Activated T-helper 17 cell treated with anti-CD3 and anti-CD28 coated beads, Interleukin-2, amount 50 U/mL, for 72 hours (primary cell): ENCODE results near the gene TECPR1. TPM values are rescaled to one million over a fixed set of nuclear protein-coding genes. Genes with fewer than 3 reads are reported as not detected.

Experiments used
- ATAC-seq: fragments of 150-1000 bp; cut with Tn5 transposase; replicated peaks from 2 replicates; pipeline ENCODE4 v1.10.0; 2021; ENCODE audit warnings: mild to moderate bottlenecking, moderate library complexity
- H3K27ac Mint-ChIP-seq: one replicate; pipeline ENCODE4 v1.8.0; 2022; ENCODE audit warnings: mixed read lengths
- H3K27me3 Mint-ChIP-seq: one replicate; pipeline ENCODE4 v1.8.0; 2022; ENCODE audit warnings: mixed read lengths
- H3K36me3 Mint-ChIP-seq: one replicate; pipeline ENCODE4 v1.8.0; 2022; ENCODE audit warnings: low read depth, mild to moderate bottlenecking, mixed read lengths
- H3K4me1 Mint-ChIP-seq: one replicate; pipeline ENCODE4 v1.8.0; 2022; ENCODE audit warnings: mixed read lengths
- H3K4me3 Mint-ChIP-seq: one replicate; pipeline ENCODE4 v1.8.0; 2022; ENCODE audit warnings: mild to moderate bottlenecking, mixed read lengths
- H3K9me3 Mint-ChIP-seq: one replicate; pipeline ENCODE4 v1.8.0; 2022; ENCODE audit warnings: mixed read lengths
- total RNA-seq, 2 donors: library from RNA; stranded (reverse); gene quantifications; one replicate each; pipeline ENCODE4 v1.2.3, GENCODE V29; 2022

The TECPR1 gene
- total RNA-seq, 2 donors from 2014 or later: 29.0 to 37.1 TPM

- Mint-ChIP-seq H3K36me3 (peaks cover 86% of the 10 kb centered on the region), H3K4me3 (no peak overlapping the region), H3K4me1 (no peaks in the 10 kb centered on the region)
Measured at GRCh38 chr7:98191668-98192431, 60.2 kb downstream of the TECPR1 start.

GRCh38 chr7:98189559-98189958, 62.5 kb downstream of the TECPR1 start:
- H3K36me3 Mint-ChIP-seq: peaks cover 78% of the 10 kb centered on the region
- ATAC-seq: no peak
- H3K27ac Mint-ChIP-seq: no peak overlapping the region
- no peaks in the 10 kb centered on the region for H3K27me3 Mint-ChIP-seq
- H3K4me1 Mint-ChIP-seq: no peaks in the 10 kb centered on the region
- H3K9me3 Mint-ChIP-seq: no peaks in the 10 kb centered on the region
- H3K4me3 Mint-ChIP-seq: no peak overlapping the region

More at GRCh38 chr7:98191668-98192431, 60.2 kb downstream of the TECPR1 start:
- no peak for ATAC-seq
- Mint-ChIP-seq H3K9me3 (no peaks in the 10 kb centered on the region), H3K27me3 (no peaks in the 10 kb centered on the region), H3K27ac (no peak overlapping the region)

DNA sequence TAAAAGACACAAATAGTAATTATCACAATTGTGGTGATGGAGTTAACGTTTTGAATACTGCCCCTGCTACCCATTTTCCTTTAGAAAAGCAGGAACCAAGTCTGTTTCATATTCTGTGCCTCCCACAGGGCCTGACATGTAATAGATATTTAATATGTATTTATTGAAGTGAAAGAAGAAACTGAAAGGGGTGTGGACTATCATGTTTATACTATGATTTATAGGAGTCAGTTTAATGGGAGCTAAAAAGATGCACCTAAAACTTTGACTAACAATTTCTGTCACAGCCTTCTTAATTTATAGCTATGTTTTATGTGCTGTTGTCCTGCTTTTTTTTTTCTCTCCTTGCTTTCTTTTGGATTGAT, 64.9 kb downstream of the TECPR1 start:
- no peak for ATAC-seq
- Mint-ChIP-seq H3K4me1 (no peaks in the 10 kb centered on the region), H3K36me3 (peaks cover 58% of the 10 kb centered on the region), H3K27ac (peak overlapping the region; percentile 17), H3K4me3 (no peak overlapping the region), H3K27me3 (no peaks in the 10 kb centered on the region), H3K9me3 (no peaks in the 10 kb centered on the region)

DNA sequence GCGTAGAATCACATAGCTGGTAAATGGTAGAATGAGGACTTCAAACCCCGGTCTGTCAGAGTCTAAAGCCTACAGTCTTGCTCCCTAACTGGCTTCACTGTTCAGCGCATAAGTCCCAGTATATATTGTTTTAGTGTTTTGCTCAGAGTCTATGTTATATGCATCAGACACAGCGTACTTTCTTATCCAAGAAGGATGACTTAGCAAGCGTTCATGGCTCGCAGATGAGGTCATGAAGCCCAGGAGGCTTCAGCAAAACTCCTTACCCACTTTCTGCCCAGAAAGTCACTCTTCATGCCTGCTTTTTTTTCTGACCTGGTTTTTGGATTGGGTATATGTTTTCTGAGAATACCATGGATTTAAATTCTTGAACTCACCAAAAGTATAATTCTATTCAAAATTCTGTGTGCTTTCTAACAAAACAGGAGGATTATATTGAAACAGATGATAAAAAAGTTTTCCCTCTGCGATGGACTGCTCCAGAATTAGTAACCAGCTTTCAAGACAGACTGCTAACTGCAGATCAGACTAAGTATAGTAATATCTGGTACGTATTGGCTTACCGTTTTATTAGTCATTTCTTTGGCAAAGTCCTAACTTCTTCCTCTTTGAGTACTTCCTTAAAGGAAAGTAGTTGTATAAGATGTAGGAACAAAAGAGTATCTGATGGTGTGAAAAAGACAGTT, 65.4 kb downstream of the TECPR1 start:
- no peak for ATAC-seq
- H3K27me3 Mint-ChIP-seq: no peaks in the 10 kb centered on the region
- no peaks in the 10 kb centered on the region for H3K9me3 Mint-ChIP-seq
- H3K27ac Mint-ChIP-seq: peak overlapping the region; percentile 17
- peaks cover 52% of the 10 kb centered on the region for H3K36me3 Mint-ChIP-seq
- H3K4me3 Mint-ChIP-seq: no peak overlapping the region
- H3K4me1 Mint-ChIP-seq: no peaks in the 10 kb centered on the region

DNA sequence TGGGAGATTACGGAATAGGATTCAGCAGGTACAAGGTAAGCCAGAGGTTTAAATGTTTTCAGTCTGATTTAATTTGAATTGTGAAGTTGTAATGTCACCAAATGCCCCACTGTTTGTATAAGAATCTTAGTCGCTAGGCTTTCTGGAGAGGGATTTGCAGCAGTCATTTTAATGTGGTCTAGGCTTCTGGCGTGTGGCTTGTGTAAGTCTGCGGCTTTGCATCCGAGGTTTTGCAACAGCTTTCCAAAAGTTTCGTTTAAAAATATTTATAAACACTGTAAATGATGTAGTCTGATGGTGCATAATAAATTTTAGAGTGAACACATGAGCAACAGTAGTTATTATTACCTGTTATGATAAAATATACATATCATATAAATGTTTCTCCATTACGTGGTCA, 66.9 kb downstream of the TECPR1 start:
- no peaks in the 10 kb centered on the region for H3K27me3 Mint-ChIP-seq
- no peak overlapping the region for H3K4me3 Mint-ChIP-seq
- H3K36me3 Mint-ChIP-seq: peaks cover 39% of the 10 kb centered on the region
- no peaks in the 10 kb centered on the region for H3K4me1 Mint-ChIP-seq
- no peak for ATAC-seq
- no peak overlapping the region for H3K27ac Mint-ChIP-seq
- no peaks in the 10 kb centered on the region for H3K9me3 Mint-ChIP-seq

DNA sequence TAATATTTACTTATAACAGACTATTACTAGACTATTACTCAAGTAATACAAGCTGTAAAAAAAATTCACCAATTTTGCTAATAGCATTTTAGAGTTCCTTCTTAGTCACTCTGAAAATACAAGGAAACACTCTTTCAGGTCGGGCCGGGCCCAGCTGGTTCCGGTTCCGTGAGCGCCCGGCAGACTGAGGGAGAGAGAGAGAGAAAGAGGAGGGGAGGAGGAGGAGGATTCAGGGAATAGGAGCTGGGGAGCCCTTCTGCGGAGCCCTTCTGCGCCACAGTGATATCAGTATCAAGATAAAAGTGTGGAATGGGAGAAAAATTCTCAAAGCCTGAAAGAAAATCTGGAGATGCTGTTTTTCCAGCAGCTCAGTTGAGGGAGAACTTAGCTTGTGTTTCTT, 71.3 kb downstream of the TECPR1 start:
- H3K27me3 Mint-ChIP-seq: no peaks in the 10 kb centered on the region
- H3K9me3 Mint-ChIP-seq: no peaks in the 10 kb centered on the region
- H3K27ac Mint-ChIP-seq: no peak overlapping the region
- H3K4me3 Mint-ChIP-seq: no peak overlapping the region
- H3K4me1 Mint-ChIP-seq: no peaks in the 10 kb centered on the region
- no peak for ATAC-seq
- H3K36me3 Mint-ChIP-seq: peaks cover 6% of the 10 kb centered on the region

DNA sequence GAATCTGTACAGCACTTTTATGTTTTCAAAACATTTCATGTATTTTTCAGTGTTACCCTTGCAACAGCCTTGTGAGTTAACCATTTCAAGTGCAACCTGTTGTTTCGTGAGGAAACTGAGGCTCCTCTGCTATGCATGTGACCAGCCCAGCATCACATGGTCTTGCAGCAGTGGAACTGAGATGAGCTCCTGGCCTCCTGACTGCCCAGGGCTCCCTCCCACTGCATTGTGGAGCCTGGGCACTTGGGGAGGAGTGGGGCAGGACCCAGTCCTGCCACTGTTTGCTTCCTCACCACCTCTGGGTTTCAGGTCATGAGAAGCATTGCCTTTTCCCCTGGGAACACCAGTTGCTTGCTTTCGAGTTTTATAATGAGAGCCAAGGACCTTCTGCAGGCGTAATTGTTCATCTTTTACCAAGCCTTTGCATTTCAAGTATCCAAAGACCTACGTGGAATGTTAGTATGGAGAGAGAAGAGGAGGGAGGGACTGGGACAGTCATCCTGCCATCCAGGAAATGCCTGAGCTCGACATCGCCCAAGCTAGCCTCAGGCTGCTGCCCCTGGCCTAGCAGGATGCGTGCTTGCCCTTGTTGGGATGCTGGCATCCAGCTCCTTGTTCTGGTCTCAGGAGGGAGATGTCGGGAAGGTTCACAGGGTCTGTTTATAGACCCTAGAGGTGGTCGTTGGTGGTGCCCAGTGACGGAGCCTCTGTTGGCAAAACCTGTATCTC, 73.1 kb downstream of the TECPR1 start:
- Mint-ChIP-seq H3K4me1 (no peaks in the 10 kb centered on the region), H3K27ac (no peak overlapping the region), H3K9me3 (no peaks in the 10 kb centered on the region), H3K27me3 (no peaks in the 10 kb centered on the region), H3K4me3 (no peak overlapping the region), H3K36me3 (peaks cover 16% of the 10 kb centered on the region)
- ATAC-seq: no peak

- no peak for ATAC-seq
- Mint-ChIP-seq H3K9me3 (no peaks in the 10 kb centered on the region), H3K36me3 (peaks cover 16% of the 10 kb centered on the region), H3K27me3 (no peaks in the 10 kb centered on the region), H3K4me1 (no peaks in the 10 kb centered on the region), H3K4me3 (no peak overlapping the region), H3K27ac (no peak overlapping the region)
Measured at GRCh38 chr7:98178321-98178720, 73.7 kb downstream of the TECPR1 start.

DNA sequence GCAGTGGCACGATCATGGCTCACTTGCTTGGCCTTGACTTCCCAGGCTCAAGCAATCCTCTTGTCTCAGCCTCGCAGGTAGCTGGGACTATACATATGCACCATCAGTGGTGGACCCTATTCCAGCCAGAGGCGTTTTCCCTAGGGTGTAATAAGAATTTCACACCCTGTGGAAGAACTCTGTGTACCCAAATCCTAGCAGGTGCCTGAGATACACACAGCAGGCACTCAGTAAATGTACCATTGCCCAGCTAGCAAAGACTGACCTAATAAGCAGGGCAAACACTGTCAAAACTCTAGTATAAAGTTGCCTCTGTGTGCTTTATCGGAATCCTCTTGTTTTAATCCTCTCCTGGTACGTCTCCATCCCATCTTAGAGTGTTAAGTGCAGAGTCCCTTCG, 74.5 kb downstream of the TECPR1 start:
- no peaks in the 10 kb centered on the region for H3K27me3 Mint-ChIP-seq
- H3K9me3 Mint-ChIP-seq: no peaks in the 10 kb centered on the region
- H3K4me1 Mint-ChIP-seq: no peaks in the 10 kb centered on the region
- H3K36me3 Mint-ChIP-seq: peaks cover 16% of the 10 kb centered on the region
- no peak overlapping the region for H3K4me3 Mint-ChIP-seq
- ATAC-seq: no peak
- H3K27ac Mint-ChIP-seq: no peak overlapping the region

DNA sequence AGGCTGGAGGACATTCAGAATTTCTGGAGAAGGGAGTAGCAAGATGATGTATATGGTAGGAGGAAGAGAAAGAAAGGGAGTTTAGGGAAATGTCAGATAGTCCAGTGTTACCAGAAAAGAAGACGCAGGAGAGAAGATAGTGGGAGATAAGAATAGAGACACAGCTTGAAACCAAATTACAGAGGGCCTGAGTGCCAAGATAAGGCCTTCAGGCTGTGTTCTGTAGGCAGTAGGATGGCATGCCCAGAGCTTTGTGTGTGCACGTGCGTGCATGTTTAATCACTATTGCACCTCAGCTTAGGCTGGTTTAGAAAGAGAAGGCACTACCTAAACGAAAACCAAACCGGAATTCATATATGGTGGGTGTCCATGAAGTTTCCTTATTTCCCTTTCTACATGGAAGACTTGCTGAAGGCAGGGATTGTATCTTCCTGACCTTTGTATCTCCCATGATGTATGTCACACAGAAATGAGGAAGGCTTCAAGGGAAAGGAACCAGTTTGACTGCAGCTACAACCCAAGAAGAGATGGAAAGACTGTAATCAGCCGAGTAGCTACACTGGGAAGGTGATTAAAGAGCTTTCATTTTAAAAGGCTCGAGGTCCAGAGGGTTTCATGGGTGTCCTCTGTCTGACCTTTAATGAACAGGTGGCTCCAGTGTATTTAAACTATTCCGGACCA, 76.6 kb downstream of the TECPR1 start:
- no peak overlapping the region for H3K27ac Mint-ChIP-seq
- H3K4me3 Mint-ChIP-seq: no peak overlapping the region
- no peaks in the 10 kb centered on the region for H3K27me3 Mint-ChIP-seq
- ATAC-seq: no peak
- no peaks in the 10 kb centered on the region for H3K4me1 Mint-ChIP-seq
- no peaks in the 10 kb centered on the region for H3K9me3 Mint-ChIP-seq
- peaks cover 29% of the 10 kb centered on the region for H3K36me3 Mint-ChIP-seq

DNA sequence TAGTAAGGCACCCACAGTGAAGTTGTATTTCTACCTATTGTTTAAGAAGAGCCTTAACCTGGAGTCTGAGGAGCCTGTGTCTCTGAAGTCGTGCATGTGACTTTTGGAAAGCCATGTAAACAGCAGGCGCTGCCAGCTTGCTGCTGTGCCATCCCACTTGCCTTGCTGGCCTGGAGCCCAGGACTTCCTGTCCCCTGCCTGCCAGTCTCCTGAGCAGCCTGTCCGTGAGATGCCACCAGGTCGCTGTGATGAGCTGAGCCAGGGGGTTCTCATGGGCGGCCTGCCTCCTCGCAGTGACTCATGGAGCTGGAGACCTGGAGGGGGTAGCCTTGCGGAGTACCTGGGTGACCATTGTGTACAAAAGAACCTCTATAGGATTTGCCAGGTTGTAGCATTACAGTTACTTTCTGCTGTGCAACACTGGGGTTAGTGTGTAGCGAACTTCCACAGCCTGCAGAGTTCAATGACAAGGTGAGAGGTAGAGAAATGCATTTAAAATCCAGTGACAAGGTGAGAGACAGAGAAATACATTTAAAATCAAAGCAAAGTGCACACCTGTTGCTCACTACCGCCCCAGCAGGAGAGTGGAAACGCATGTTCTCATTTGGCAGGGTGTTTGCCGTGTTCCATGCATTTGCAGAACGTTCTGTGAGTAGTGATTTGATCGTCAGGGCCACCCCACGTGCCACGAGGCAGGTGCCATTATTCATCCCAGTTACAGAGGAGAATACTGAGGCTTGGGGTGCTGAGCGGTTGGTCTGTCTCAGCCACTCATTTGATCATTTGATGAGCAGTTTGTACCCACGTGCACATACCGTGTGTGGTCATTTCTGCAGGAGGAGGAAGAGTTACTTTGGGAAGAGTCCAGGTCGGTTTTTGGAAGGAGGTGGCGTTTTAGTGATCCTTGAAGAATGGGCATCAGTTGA, 77.4 kb downstream of the TECPR1 start:
- no peaks in the 10 kb centered on the region for H3K27me3 Mint-ChIP-seq
- H3K4me1 Mint-ChIP-seq: no peaks in the 10 kb centered on the region
- no peaks in the 10 kb centered on the region for H3K9me3 Mint-ChIP-seq
- ATAC-seq: no peak
- H3K4me3 Mint-ChIP-seq: no peak overlapping the region
- H3K27ac Mint-ChIP-seq: no peak overlapping the region
- peaks cover 29% of the 10 kb centered on the region for H3K36me3 Mint-ChIP-seq

GRCh38 chr7:98171449-98171848, 80.6 kb downstream of the TECPR1 start:
- H3K27me3 Mint-ChIP-seq: no peaks in the 10 kb centered on the region
- ATAC-seq: no peak
- H3K27ac Mint-ChIP-seq: no peak overlapping the region
- H3K4me1 Mint-ChIP-seq: peaks cover 7% of the 10 kb centered on the region
- H3K36me3 Mint-ChIP-seq: peaks cover 29% of the 10 kb centered on the region
- H3K4me3 Mint-ChIP-seq: no peak overlapping the region
- H3K9me3 Mint-ChIP-seq: no peaks in the 10 kb centered on the region

GRCh38 chr7:98170966-98171365, 81.1 kb downstream of the TECPR1 start:
- peaks cover 7% of the 10 kb centered on the region for H3K4me1 Mint-ChIP-seq
- no peaks in the 10 kb centered on the region for H3K27me3 Mint-ChIP-seq
- H3K27ac Mint-ChIP-seq: no peak overlapping the region
- no peak for ATAC-seq
- no peak overlapping the region for H3K4me3 Mint-ChIP-seq
- H3K36me3 Mint-ChIP-seq: peaks cover 25% of the 10 kb centered on the region
- H3K9me3 Mint-ChIP-seq: no peaks in the 10 kb centered on the region
